Neural progenitor cell (in vitro differentiated cells): ENCODE data around the gene DEFB132.

Experiments
- EZH2 ChIP-seq: fragments of 200-600 bp; sonication (generic); IDR thresholded peaks from 2 replicates; pipeline ENCODE4 v1.6.1; 2017; ENCODE audit warnings: antibody characterized with exemption, mild to moderate bottlenecking, moderate library complexity
- TF ChIP-seq, protein P1 (sequence below): fragments of 200-600 bp; sonication (generic); IDR thresholded peaks from 2 replicates; pipeline ENCODE4 v1.5.1; 2017; ENCODE audit warnings: antibody characterized with exemption, mild to moderate bottlenecking

DNA sequence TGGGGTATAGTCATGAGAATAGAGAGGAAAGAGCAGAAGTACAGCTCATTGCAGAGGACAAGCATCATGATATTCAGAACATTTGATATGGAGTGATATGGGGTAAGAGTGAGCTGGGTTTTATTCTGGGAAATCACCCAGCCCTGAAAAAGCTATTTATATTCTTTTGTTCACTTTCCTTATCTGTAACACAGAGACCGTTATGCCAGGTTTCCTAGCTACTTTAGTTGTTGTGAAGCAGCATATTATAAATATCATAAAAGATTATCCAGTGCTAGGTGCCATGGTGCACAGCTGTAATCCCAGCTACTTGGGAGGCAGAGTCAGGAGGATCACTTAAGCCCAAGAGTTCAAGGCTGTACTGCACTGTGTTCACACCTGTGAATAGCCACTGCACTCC lies 40.3 kb upstream of the DEFB132 start:
- TF ChIP-seq, protein P1, sequence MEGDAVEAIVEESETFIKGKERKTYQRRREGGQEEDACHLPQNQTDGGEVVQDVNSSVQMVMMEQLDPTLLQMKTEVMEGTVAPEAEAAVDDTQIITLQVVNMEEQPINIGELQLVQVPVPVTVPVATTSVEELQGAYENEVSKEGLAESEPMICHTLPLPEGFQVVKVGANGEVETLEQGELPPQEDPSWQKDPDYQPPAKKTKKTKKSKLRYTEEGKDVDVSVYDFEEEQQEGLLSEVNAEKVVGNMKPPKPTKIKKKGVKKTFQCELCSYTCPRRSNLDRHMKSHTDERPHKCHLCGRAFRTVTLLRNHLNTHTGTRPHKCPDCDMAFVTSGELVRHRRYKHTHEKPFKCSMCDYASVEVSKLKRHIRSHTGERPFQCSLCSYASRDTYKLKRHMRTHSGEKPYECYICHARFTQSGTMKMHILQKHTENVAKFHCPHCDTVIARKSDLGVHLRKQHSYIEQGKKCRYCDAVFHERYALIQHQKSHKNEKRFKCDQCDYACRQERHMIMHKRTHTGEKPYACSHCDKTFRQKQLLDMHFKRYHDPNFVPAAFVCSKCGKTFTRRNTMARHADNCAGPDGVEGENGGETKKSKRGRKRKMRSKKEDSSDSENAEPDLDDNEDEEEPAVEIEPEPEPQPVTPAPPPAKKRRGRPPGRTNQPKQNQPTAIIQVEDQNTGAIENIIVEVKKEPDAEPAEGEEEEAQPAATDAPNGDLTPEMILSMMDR: no peak
- TF ChIP-seq EZH2: no peak
